Mesodermal cell (in vitro differentiated cells): ENCODE results near the gene MMP10. TPM values are rescaled to one million over a fixed set of nuclear protein-coding genes. Genes with fewer than 3 reads are reported as not detected.

Source experiments
- H3K27ac ChIP-seq: 2 replicates; pipeline ENCODE4 v1.7.0; 2013; ENCODE audit warnings: mild to moderate bottlenecking, low read depth, low read length, moderate library complexity; ENCODE audit not compliant: severe bottlenecking
- H3K36me3 ChIP-seq: 2 replicates; pipeline ENCODE4 v1.7.1; 2013; ENCODE audit warnings: mild to moderate bottlenecking, low read length, moderate library complexity; ENCODE audit not compliant: control insufficient read depth, insufficient read depth
- H3K4me1 ChIP-seq: one replicate; pipeline ENCODE4 v1.7.1; 2013; ENCODE audit warnings: mild to moderate bottlenecking, low read length; ENCODE audit not compliant: insufficient read depth, control insufficient read depth, poor library complexity, severe bottlenecking
- H3K4me3 ChIP-seq: 2 replicates; pipeline ENCODE4 v1.7.0; 2013; ENCODE audit warnings: low read length, control low read depth, mild to moderate bottlenecking; ENCODE audit not compliant: insufficient read depth, poor library complexity, severe bottlenecking; ENCODE audit errors: extremely low read depth
- H3K9me3 ChIP-seq: 2 replicates; pipeline ENCODE4 v1.7.1; 2013; ENCODE audit warnings: mild to moderate bottlenecking, low read length, moderate library complexity; ENCODE audit not compliant: control insufficient read depth
- WGBS, 2 experiments: methylation state at CpG; one replicate each; pipeline ENCODE4 v1.1.5; 2013; ENCODE audit warnings: missing lambda C conversion rate in 2 of 2; ENCODE audit not compliant: insufficient coverage in 2 of 2; 5-methylcytosine and 5-hydroxymethylcytosine counted together
- polyA plus RNA-seq, 2 experiments: library from polyadenylated mRNA; stranded (reverse); fragments of 50-300 nt; gene quantifications; one replicate each; pipeline ENCODE4 v1.2.3, GENCODE V29; 2013

Gene MMP10
- polyA plus RNA-seq (2013, experiment 1 of 2), result 3.1 TPM
- polyA plus RNA-seq (2013, experiment 2 of 2), result 4.4 TPM

DNA sequence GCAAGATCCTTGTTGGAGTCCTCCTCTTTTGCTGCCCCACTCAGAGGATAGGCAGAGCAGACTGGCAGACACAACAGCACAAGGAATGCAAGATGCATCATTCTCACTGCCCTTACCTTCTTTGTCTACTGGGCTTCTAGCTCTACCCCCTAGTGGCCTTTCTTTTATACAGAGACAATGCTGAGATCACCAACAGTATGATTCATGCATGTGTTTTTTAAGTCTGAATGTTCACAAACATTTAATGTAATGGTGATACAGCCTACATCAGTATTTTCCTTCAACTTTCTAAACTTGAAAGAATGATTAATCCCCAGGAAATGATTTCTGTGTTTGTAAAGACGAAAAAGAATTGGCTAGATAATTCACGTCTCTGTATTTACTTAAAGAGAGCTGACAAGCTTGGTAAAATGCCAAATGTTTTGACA, at the start of gene MMP10:
Gene MMP10, minus strand, starts transcription at position 138 of the 428 bp plus-strand sequence. Its CDS starts 37 bp downstream, at position 101.
- H3K4me1 ChIP-seq, result no peaks in the 10 kb centered on the region
- no peaks in the 10 kb centered on the region for H3K36me3 ChIP-seq
- WGBS, 2 experiments, result 70% methylated on average over 2 of the region's 2 CpGs; no CpG with 5 or more reads in 1 of the 2 experiments
- H3K27ac ChIP-seq, result no peak within 1 kb of the TSS
- no peaks in the 10 kb centered on the region for H3K9me3 ChIP-seq
- no peak within 1 kb of the TSS for H3K4me3 ChIP-seq

DNA sequence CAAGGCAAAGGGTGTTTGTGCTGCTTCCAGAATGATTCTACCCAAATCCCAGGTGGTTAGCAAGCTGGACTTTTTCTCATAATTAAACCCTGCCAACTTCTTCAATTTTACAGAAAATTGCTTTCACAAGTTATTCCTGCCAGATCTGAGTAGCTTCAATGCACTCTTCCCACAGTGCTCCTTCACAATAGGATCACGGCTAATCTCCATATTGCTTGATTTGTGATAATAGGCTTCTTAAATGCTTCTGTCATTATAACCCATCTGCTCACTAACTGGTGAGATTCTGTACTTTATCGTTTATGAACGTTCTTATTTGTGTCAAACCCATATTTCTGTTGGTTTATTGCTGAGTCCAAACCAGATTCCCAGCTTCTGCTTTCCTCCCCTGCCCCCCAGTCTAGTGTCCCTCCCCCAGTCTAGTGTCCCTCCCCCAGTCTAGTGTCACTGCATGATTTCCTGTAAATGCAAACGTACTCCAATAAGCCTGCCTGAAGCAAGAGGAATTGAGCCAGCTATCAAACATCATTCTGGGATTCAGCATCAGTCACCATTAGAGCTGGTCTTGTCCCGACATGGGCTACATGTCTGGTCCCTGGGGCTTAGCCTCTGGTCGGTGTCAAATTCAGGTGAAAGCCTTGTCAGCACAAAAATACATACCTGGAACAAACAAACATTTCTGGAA, 49.0 kb upstream of the MMP10 start:
- no peak overlapping the region for H3K27ac ChIP-seq
- no peaks in the 10 kb centered on the region for H3K4me1 ChIP-seq
- no peak overlapping the region for H3K4me3 ChIP-seq
- 84 to 85% methylated on average over 4 to 5 of the region's 6 CpGs for WGBS, 2 experiments
- H3K36me3 ChIP-seq, result no peaks in the 10 kb centered on the region
- H3K9me3 ChIP-seq, result peaks cover 6% of the 10 kb centered on the region

DNA sequence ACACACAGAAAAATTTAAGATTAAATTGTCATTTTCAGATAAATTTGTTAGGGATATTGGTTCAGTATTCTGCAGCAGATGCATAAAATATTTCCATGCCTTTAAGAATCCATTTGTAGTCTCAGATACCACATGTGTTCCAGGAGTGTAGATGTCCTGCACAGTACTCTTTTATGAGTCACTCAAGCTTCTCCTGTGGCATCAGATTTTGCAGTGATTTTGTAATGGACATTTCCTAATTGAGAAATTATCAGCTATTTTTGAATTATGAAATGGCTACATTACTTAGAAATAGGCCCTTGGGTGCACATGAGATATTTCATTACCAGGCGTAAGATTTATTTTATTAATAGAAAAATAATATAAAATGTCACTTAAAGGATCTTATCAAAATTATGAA, 44.1 kb upstream of the MMP10 start:
- no peak overlapping the region for H3K4me3 ChIP-seq
- no CpG with 5 or more reads among the region's 1 CpG for WGBS, 2 experiments
- no peaks in the 10 kb centered on the region for H3K4me1 ChIP-seq
- peaks cover 6% of the 10 kb centered on the region for H3K9me3 ChIP-seq
- no peak overlapping the region for H3K27ac ChIP-seq
- H3K36me3 ChIP-seq, result no peaks in the 10 kb centered on the region

DNA sequence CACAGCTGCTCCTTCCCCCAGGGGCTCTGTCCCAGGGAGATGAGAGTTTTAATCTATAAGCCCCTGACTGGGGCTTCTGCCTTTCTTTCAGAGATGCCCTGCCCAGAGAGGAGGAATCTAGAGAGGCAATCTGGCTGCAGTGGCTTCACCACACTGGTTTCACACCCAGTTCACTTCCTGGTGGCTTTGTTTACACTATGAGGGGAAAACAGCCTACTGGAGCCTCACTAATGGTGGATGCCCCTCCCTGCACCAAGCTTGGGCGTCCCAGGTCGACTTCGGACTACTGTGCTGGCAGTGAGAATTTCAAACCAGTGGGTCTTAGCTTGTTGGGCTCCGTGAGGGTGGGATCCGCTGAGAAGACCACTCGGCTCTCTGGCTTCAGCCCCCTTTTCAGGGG, 39.1 kb upstream of the MMP10 start:
- Histone ChIP-seq H3K27ac (no peak overlapping the region), H3K4me3 (no peak overlapping the region), H3K36me3 (no peaks in the 10 kb centered on the region), H3K9me3 (no peaks in the 10 kb centered on the region), H3K4me1 (no peaks in the 10 kb centered on the region)
- 73 to 83% methylated on average over 6 of the region's 6 CpGs for WGBS, 2 experiments

DNA sequence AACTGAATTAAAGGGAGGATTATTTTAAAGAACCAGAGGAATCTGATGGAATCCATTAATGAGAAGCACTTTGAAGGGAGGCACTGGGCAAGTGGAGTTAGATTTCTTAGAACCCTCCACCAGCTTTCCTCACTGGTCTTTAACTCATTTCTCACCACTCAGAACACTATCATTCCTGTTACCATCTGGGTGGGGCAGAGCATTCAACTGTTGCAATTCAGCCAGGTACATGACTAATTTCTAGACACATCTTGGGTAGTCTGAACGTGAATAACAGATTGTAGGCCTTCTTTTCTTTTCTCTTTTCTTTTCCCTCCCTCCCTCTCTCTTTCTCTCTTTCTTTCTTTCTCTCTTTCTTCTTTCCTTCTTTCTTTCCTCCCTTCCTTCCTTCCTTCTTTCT, 33.1 kb upstream of the MMP10 start:
- 75 to 85% methylated on average over 1 of the region's 1 CpG for WGBS, 2 experiments
- no peak overlapping the region for H3K27ac ChIP-seq
- H3K9me3 ChIP-seq, result no peaks in the 10 kb centered on the region
- H3K4me1 ChIP-seq, result no peaks in the 10 kb centered on the region
- H3K4me3 ChIP-seq, result no peak overlapping the region
- H3K36me3 ChIP-seq, result no peaks in the 10 kb centered on the region

DNA sequence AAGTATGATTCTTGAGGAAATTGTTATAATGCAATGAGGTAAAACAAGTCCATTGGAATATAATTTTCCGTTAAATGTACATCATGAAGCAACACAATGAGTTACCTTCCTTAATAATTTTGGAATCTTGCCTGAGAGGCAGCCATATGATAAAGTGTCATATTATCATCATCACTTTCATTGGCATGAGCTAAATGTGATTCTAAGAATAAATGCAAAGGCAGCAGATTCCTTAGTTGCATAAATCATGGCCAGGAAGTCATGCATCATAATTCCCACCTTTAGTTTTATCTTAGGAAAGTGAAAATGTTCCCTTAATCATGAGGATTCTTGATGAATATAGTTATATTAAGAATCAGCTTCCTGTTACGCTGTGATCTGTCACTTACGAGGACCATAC, 31.8 kb upstream of the MMP10 start:
- Histone ChIP-seq H3K27ac (no peak overlapping the region), H3K4me3 (no peak overlapping the region), H3K4me1 (peaks cover 1% of the 10 kb centered on the region), H3K36me3 (no peaks in the 10 kb centered on the region), H3K9me3 (peaks cover 5% of the 10 kb centered on the region)
- WGBS, 2 experiments, result no CpG with 5 or more reads among the region's 3 CpGs

DNA sequence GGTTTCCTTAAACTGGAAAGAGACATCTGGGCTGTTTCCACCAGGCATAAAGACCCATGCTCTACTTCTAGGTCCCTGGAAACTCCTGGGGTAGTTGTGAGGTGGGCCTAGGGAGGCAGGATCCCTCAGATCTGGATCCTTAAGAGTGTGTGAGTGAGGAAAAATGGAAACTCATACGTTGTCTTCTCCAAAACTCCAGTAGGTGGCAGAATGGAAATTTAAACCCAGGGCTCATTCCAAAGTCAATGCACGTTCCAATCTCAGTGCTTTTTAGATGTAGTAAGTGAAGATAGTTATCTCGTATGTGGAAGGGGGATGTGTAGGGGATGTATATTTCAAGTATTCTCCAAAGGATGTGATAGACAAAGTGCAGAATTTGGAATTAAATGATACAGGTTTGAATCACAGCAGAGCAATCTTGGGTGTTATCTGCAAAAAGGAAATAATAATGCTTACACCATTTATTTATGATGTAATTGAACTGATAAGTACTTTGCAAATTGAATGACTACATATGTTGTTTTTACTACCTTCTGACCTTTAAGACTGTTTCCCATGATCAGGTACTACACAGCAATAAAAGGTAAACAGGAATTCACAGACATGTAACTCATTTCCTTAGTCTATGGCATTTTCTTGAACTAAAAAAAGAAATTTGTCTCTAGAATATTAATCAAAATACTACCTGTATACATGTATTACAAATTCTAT, 30.7 kb upstream of the MMP10 start:
- no peak overlapping the region for H3K27ac ChIP-seq
- no peak overlapping the region for H3K4me3 ChIP-seq
- peaks cover 9% of the 10 kb centered on the region for H3K4me1 ChIP-seq
- WGBS, 2 experiments, result 22 to 39% methylated on average over 3 of the region's 3 CpGs
- no peaks in the 10 kb centered on the region for H3K36me3 ChIP-seq
- peaks cover 5% of the 10 kb centered on the region for H3K9me3 ChIP-seq

DNA sequence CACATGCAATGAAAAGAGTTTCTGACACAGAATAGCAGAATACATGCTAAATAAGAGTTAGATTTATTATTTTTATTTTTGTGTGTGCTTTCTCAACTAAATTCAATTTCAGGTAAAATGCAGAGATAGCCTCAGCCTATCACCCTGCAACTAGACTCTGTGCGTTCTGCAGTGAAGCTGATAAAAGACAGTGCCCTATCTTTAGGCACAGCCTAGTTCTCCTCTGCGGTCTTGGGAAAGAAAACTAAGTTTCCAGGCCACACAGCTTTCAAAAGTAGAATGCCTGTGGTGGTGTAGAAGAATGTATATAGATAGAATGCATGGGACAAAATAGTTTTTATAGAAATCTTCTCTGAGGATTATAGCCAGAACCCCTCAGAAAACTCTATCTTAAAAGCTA, 29.5 kb upstream of the MMP10 start:
- H3K36me3 ChIP-seq, result no peaks in the 10 kb centered on the region
- WGBS, 2 experiments, result 86 to 100% methylated on average over 1 of the region's 2 CpGs
- H3K4me1 ChIP-seq, result peaks cover 9% of the 10 kb centered on the region
- H3K4me3 ChIP-seq, result no peak overlapping the region
- H3K27ac ChIP-seq, result no peak overlapping the region
- peaks cover 5% of the 10 kb centered on the region for H3K9me3 ChIP-seq

DNA sequence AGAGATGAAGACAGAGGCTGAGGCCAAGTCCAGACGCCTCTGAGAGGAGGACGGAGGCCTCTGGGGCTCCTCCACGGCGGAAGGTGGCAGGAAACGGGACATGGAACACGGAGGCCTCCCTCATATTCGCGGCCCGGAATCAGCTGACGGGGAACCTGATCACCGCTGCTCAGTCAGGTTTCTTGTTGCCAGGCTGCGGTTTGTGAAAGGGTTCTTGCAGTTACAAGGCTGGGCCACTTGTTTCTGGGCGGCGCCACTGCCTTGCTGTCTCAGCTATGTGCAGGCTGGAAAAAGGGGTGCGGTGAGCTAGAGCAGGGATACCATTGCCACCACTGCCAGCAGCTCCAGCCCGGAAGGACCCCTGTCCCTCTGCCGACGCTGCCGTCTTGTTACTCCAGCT, 27.5 kb upstream of the MMP10 start:
- Histone ChIP-seq H3K9me3 (peaks cover 5% of the 10 kb centered on the region), H3K4me3 (no peak overlapping the region)

DNA sequence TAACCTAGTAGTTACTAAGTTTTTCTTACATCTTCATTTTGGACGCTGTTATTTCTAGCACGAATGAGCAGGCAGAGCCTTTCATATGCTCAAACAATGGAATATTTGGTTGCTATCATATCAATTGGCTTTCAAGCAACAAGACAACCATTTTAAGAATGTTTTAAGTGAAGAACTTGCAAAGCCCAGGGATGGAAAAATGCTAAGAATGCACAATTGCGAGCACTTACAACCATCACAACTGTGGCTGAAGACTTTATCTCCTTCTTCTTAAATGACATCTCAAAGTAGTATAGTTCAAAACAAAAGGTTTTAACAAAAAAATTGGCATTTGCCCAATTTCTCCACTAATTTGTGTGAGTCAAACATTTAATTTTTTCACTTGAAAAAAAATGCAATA, 25.9 kb upstream of the MMP10 start:
- Histone ChIP-seq H3K27ac (peak overlapping the region; percentile 37), H3K4me1 (peaks cover 9% of the 10 kb centered on the region)
- no CpG with 5 or more reads among the region's 3 CpGs for WGBS, 2 experiments

More for the DNA sequence above, 27.5 kb upstream of the MMP10 start:
- Histone ChIP-seq H3K4me1 (peaks cover 9% of the 10 kb centered on the region), H3K27ac (no peak overlapping the region), H3K36me3 (no peaks in the 10 kb centered on the region)
- WGBS, 2 experiments, result 77 to 78% methylated on average over 16 of the region's 19 CpGs

DNA sequence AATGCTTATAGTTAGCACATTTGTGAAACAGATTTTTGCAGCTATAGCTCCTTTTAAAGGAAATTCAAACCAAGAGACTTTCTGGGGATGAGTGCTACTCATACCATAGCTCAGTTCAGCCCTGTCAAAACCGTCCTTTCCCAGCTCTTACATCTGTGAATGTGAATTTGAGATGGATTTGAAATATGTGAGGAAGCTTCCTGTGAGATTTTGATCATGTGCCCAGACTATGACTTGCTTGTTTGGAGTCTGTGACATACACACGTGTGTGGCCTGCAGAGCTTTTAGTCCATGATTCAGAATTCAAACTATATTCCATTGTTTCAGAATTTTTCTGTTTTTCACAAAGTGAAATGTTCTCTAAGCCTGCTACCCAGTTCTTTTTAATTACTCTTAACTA, 21.9 kb upstream of the MMP10 start:
- Histone ChIP-seq H3K9me3 (no peaks in the 10 kb centered on the region), H3K36me3 (no peaks in the 10 kb centered on the region), H3K4me3 (no peak overlapping the region), H3K4me1 (peaks cover 13% of the 10 kb centered on the region), H3K27ac (no peak overlapping the region)
- 100% methylated on average over 1 of the region's 2 CpGs; no CpG with 5 or more reads in 1 of the 2 experiments for WGBS, 2 experiments

More for the DNA sequence above, 25.9 kb upstream of the MMP10 start:
- Histone ChIP-seq H3K9me3 (peaks cover 5% of the 10 kb centered on the region), H3K36me3 (no peaks in the 10 kb centered on the region), H3K4me3 (no peak overlapping the region)
